ENCODE results near the gene ABCC10.
"Not testable (repeated sequence)": the region's sequence is repeated elsewhere in the genome, so short reads cannot be mapped to it uniquely, and the experiment has no call there.

Gene ABCC10

DNA sequence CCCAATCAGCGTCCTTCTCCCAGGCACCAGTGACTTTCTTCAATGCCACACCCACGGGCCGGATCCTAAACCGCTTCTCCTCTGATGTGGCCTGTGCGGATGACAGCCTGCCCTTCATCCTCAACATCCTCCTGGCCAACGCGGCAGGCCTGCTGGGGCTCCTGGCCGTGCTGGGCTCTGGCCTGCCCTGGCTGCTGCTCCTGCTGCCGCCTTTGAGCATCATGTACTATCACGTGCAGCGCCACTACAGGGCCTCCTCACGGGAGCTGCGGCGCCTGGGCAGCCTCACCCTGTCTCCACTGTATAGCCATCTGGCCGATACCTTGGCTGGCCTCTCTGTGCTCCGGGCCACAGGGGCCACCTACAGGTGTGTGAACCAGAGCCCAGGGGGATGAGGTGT is 18.2 kb downstream of the ABCC10 start:
- DNase-seq, result no peak

DNA sequence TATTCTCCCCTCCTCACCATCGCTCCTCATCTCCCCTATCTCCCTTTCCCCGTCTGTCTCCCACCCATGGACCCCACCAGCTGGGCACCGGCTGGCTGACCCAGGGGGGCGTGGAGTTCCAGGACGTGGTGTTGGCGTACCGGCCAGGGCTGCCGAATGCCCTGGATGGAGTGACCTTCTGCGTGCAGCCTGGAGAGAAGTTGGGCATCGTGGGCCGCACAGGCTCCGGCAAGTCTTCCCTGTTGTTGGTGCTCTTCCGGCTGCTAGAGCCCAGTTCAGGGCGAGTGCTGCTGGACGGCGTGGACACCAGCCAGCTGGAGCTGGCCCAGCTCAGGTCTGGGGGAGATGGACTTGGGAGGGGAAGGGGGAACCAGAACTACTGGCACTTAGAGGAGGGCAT is 20.3 kb downstream of the ABCC10 start:
- DNase-seq, result no peak

DNA sequence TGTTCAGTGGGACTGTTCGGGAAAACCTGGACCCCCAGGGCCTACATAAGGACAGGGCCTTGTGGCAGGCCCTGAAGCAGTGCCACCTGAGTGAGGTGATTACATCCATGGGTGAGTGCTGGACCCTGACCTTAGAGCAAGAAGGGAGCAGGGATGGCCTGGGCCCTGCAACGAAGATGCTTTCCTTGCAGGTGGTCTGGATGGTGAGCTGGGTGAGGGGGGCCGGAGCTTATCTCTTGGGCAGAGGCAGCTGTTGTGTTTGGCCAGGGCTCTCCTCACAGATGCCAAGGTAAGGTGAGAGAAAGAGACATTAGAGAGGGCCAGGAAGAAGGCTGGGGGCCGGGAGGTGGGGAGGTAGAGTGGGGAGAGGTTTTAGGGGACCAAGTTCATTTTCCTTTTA is 21.6 kb downstream of the ABCC10 start:
- DNase-seq, result no peak

DNA sequence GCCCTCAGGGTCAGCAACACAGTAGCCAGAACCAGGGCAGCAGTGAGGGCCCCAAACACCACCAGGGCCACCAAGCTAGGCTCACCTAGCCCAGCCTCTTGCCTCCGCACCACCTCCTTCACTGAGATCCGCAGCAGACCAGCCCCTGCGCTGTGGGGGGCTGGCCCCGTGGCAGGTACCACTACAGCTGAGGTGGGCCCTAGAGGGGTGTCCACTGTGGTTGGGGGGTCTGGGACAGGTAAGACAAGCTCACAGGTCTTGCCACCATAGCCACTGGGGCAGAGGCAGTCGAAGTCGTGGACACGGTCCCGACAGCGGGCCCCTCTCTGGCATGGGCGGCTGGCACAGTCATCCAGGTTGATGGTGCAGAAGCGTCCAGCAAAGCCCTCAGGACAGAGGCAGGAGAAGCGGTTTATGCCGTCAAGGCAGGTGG is 23.4 kb downstream of the ABCC10 start:
- no peak for DNase-seq

DNA sequence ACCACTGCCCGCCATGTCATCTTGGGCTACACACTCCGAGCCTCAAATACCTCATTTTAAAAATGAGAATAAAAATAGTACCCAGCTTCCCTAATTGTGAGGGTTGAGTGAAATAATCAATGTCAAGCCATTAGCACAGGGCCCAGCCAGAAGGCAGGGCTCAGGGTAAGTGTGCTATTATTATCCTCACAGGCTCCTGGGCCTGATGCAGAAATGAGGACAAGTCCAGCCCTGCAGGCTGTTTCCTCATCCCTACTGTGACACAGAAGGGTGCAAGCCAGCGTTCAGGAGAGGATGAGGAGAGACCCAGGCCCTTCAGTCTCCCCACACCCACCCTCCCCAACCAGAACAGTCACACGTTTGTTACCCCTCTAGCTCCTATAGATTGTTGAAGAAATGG is 24.0 kb downstream of the ABCC10 start:
- no peak for DNase-seq

DNA sequence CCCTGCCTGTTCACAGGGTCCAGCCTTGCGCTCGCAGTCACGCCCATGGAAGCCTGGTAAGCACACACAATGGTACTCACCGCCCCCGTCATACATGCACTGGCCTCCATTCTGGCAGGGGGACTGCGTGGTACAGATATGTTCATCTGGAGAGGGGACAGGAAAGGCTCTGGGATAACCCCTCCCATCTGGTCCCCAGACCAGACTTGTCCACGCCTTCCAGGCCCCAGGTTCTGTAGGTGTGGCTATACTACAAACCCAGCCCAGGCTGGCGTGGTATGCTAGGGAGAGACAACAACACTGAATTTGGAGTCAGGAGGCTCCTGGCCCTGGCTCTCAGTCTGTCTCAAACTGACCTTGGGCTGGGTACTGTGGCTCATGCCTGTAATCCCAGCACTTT is 24.6 kb downstream of the ABCC10 start:
- DNase-seq, result no peak

DNA sequence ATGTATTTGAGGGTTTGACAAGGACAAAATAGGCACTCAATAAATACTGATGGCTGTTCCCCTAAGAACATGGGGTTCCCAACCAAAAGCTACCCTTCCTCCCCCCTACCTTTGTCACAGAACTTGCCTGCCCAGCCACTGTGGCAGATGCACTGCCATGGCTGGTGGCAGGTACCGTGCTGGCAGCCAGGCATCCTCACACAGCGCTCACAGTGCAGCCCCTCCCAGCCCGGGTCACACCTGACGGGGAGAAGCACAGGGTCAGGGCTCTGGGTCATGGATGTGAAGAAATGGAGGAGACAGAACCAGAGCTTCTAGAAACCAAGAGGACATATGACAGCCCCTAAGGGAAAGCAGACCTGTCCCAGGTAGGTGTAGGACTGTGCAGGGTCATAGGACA is 25.6 kb downstream of the ABCC10 start:
- no peak for DNase-seq

DNA sequence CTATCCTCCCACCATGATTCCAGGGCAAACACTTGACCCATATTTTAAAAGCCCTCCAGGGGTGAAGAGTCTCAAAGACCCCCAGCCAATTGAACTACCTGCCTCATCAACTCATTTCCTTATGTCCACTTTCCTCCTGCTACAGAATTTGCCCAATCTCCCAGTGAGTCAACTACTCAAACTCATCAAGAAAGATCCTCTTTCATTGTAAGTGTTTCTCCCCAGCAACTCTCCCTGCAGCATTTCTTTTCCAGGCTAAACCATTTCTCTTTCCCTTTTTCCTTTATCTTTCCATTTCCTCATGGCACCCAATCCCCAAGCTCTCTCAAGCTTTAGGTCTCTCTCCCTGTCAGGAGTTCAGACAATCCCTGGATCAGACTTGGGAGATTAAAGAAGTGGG is 26.5 kb downstream of the ABCC10 start:
- no peak for DNase-seq

DNA sequence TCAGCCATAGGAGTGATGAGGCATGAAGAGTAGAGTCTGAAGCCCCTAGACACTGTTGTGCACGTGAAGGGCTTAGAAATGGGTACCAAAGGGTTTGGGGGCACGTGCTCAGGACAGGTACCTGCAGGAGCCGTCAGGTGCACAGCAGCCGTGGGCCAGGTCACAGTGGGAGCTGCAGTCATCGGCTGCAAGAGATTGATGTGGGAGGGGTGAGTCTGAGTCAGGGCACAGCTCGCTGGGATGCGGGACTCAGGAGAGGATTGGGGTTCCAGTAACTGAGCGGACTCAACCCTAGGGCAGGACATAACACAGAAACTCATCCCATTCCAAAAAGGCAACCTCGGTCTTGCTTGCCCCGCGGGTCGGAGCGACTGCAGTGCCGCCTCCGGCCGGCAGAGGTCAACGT is 27.0 kb downstream of the ABCC10 start:
- no peak for DNase-seq

DNA sequence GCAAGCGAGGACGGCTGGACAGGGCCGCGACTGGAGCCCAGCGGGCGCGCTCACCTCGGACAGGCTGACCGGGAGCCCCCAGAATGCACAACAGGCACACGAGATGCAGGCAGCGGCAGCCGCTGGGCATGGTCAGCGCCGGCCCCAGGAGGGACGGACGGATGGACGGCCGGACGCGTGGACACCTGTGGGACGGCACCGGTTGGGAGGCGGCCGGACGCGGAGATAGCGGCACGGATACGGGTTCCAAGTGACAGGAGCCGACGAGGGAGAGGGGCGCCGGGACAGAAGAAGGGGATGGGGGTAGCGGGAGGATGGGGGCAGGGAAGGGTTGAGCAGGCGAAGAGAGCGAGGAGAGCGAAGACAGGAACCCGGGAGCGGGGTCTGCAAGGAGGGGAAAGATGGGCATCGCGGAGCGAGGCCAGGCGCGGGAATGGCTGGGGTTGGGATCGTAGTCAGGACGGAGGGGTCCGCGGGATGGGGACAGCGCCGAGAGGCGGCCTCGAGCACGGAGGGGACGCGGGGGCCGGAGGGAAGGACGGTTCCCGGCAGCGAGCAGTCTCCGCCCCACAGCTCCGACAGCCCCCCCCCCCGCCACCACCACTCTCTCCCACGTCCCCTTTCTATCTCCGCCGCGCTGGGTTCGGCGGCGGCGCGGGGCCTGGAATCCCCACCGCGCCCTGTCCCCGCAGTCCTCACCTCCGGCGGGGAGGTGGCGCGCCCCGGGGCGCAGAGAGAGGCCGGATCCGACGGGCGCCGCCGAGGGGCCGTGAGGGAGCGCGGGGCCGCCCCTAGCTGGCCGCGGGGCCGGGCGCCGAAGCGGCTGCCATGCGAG is 27.6 kb downstream of the ABCC10 start:
- no peak for DNase-seq

DNA sequence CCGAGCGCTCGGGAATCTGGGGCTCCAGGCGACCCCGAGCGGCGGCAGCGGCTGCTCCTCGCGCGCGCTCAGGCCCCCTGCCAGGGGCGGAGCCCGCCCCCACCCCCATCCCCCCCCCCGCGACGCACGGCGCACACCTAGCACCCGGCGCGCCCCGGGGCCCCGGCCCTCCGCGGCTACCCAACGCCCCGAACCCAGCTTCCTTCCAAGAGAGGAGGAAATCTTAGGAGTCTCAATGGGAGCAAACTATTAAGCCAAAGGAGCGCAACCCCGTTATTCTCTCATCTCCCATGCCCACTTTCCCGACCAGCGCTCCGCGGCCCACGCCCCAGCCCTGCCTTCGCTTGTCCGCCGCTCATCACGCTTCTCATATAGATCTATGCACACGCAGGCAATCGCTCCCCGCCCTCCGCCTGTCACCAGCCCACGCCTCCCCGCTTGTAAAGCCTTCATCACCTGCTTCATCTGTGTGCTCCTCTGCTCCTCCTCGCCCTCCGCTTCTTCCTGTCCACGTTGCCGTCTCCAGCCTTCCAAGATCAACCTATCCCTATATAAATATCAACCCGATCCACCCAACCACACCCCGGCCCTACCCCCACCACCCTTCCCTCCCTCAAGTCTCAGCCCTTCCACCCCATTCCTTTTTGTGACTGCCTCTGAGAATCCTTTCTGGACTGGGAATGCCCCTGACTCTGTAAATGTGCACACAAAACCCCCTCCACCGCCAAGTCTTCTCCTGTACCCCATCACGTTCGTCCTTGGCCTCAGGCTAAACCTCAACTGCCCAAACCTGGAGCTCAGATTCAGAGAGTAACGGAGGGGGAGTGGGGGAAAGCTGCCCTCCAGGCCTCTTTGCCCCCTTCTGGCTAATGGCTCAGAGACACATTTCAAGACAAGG is 28.4 kb downstream of the ABCC10 start, which contains the start of gene DLK2:
DLK2 (minus strand) TSS at position 18 of the 898 bp plus-strand sequence. CDS start 723 bp downstream, outside the sequence.
- no peak for DNase-seq

DNA sequence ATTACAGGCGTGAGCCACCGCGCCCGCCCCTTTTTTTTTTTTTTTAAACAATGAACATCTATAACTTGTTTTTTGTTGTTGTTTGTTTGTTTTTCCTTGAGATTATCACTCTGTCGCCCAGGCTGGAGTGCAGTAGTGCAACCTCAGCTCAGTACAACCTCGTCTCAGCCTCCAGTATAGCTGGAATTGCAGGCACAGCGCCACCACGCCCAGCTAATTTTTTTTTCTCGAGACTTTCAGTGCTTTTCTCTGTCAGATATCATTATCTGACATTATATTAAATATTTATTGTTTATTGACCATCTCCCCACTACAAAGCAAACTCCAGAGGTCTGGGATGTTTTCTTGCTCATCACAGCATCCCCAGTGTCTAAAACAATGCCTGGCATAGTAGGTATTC is 30.3 kb downstream of the ABCC10 start:
- no peak for DNase-seq

DNA sequence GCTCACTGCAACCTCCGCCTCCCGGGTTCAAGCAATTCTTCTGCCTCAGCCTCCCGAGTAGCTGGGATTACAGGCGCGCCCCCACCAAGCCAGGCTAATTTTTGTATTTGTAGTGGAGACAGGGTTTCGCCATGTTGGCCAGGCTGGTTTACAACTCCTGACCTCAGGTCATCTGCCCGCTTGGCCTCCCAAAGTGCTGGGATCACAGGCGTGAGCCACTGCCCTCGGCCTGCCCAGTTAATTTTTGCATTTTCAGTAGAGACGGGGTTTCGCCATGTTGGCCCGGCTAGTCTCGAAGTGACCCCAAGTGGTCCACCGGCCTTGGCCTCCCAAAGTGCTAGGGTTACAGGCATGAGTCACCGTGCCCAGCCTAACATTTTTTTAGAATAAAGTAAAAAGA is 30.8 kb downstream of the ABCC10 start:
- not testable (repeated sequence) for DNase-seq

DNA sequence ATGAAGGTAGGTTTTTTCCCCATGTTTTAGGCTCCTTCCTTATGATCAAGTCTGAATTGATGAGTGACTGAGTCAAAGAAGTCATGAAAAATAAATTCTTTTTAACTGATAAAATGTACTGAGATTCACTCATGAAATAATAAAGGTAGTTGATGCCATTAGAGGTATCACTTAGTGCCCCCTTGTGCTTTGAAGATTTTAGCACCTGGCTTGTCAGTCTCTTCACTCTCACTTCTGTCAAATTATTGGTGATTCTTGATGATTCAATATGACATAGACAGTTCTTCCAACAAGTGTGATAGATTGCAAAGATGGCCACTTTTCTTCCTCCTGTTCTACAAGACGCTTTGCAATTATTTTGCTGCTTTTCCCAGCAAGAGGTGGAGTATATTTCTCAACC is 32.2 kb downstream of the ABCC10 start:
- no peak for DNase-seq

DNA sequence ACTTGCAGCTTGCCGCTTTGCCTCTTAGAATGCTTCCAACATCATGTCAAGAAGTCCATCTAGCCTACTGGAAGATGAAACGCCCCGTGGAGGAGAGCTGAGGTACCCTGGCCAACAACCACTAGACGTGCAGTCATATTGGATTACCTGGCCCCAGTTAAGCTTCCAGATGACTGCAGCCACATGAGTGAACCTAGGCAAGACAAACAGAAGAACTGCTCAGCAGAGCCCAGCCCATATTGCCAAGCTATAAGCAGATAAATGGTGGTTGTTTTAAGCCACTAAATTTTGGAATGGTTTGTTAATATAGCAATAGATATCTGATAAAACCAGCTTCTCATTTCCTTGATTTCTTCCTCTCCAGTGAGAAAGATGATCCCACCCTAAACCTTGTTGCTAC is 32.7 kb downstream of the ABCC10 start:
- DNase-seq, result no peak

DNA sequence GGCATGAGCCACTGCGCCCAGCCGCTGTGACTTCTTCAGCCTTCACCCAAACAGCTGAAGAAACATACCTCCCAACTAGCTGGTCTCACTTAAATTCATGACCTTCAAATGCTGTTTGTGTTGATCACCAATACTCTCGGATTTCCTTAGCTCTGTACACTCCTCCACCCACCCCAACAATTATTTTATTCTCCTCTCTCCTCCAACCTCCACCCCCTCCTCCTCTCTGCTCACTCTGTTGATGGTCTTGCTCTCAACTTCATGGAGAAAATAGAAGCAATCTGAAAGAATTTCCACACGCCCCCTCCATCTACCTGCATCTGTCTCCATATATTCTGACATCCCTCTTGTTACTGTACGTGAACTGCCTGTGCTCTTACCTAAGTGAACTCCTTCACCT is 34.6 kb downstream of the ABCC10 start:
- no peak for DNase-seq

DNA sequence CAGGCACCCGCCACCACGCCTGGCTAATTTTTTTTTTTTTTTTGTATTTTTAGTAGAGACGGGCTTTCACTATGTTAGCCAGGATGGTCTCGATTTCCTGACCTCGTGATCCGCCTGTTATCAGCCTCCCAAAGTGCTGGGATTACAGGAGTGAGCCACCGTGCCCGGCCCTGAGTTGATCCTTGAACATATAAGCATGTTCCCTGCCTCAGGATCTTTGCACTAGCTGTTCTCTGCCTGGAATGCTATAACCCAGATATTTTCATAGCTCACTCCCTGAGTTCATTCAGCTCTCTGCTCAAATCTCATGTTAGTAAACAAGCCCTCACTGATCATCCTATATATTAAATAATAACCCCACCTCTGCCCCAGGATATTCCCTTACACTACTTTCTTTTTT is 37.0 kb downstream of the ABCC10 start:
- no peak for DNase-seq

DNA sequence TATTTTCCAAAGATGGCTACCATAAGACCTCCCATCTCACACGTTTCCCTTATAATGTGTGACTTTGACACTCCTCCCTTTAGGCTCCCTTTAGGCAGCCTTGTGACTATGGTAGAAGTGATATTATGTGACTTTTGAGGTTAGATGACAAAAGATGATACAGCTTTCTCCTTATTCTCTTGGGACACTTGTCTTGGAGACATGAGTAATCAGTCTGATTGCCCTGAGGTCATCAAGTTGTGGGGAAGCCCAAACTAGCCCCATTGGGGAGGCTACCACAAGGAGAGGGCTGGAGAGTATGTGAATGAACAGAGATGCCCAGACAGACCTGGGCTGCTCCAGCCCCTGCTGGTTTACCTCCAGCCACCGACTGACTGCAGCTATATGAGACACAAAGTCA is 38.6 kb downstream of the ABCC10 start:
- DNase-seq, result no peak

DNA sequence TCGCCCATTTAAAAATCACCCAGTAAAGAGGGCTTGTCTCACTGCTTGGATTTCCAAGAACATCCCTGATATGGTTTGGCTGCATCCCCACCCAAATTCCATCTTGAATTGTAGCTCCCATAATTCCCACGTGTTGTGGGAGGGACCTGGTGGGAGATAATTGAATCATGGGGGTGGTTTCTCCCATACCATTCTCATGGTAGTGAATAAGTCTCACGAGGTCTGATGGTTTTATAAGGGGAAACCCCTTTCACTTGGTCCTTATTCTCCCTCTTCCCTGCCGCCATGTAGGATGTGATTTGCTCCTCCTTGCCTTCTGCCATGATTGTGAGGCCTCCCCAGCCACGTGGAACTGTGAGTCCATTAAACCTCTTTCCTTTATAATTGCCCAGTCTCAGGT is 39.9 kb downstream of the ABCC10 start:
- not testable (repeated sequence) for DNase-seq

DNA sequence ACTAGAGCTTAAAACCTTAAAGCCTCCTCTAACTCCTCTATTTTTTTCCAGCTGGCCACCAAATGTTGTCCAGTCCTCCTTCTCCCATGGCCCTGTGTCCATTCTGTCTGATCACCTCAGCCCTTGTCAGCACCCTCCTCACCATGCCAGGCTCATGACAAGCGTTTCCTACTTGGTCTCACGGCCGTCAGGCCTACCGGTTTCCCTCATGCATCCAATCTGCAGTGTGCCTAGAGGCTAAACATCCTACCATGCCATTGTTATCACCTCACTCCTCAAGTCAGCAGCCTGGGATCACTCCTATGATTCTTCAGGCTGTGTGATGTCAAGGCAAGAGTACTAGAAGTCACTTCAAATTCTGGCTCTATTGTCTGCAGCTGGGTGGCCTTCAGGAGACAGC is 40.4 kb downstream of the ABCC10 start:
- DNase-seq, result no peak

DNA sequence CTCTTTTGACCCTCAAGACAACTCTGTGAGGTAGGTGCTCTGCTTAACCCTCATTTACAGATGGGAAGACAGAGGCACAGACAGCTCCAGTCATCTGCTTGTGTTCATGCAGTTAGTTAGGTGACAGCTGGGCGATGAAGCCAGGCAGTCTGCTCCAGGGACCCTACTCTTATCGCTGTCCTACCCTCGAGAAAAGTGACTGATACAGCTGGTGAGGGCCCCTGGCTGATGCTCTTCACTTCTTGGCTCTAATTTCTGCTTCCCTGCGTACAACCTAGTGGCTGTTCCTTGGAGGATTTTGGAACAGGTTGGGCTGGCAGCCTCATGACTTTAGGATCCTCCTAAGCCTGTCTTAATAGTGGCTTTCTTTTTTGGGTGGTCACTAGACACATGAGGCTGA is 40.9 kb downstream of the ABCC10 start:
- no peak for DNase-seq

DNA sequence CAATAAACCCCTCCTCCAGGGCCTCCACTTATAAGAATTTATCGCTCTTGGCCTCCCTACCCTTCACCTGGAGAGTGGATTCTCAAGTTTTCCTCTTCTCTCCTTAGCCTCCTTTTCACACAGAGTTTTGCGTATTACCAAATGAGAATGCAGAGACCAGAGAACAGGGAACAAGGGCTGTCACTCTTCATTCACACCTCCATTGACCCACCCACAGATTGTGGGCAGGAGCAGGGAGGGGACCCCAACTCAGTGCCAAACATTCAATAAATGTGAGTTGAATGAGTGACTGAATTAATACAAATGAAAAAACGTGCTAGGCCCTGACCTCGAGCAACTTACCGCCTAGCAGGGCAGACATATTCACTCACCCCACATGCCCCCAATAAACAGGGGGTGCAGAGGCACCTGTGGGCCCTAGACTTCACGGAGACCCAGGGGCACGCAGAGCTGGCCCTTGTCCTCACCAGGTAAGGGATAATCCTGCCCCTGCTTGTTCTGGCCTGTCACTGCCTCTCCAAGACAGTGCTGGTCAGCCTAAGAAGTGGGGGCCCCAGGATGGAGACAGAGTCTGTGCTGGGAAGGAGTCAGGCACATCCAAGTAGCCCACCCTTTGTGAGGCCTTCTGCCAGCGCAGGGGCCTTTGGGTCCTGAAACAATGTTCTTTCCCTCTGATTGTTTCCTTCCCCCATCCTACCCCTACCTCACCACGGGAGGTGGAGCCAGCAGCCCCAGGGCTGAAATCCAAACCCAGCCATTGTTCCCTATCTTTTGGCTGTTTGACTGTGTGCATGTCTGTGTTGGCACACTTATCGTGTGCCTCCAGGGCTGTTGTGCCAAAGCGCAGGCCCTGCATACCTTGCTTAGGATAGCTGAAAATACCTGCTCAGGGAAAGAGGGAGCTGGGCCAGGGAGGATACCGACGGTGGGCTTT is 41.7 kb downstream of the ABCC10 start:
- no peak for DNase-seq

DNA sequence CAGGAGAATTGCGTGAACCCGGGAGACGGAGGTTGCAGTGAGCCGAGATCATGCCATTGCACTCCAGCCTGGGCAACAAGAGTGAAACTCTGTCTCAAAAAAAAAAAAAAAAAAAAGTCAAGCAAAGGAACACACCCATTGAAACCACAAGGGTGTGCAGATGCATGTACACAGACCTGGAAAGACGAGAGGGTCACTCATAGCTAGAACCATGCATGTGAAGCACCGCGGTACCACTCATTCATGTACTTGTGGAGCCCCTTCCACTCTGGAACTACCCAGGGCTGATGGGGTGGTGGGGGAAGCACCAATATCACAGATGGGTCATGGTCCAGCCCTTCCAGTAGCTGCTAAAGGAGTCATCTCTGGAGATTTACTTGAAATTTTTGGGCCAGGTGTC is 42.6 kb downstream of the ABCC10 start:
- no peak for DNase-seq
